ENCODE measurements around the gene STARD9. TPM values are rescaled to one million over a fixed set of nuclear protein-coding genes. Genes with fewer than 3 reads are reported as not detected.

STARD9 gene
- total and polyA plus RNA-seq, 2 of the 4 experiments (the other 2 are of a cell fraction) = 2.0 to 3.2 TPM

DNA sequence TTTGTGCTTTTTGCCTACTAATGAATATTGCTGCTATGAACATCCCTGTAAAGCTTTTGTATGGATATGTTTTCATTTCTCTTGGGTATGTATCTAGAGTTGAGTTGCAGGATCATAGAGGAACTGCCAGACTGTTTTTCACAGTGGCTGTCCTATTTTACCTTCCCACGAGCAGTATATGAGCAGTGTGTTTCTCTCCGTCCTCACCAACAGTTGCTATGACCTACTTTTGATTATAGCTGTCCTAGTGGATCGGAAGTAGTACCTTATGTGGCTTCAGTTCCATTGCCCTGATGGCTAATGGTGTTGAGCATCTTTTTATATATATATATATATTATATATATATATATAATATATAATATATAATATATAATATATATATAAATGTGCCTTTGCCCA, 136.3 kb downstream of the STARD9 start:
- no peak overlapping the region for H3K27ac ChIP-seq (ENCODE audit: insufficient read depth, low read length)
- no CpG with 5 or more reads among the region's 3 CpGs for whole genome bisulfite sequencing, 2 experiments (ENCODE audit: extremely low coverage in 2 of 2, insufficient read length in 1 of 2)
- no peak overlapping the region for H3K56ac ChIP-seq (ENCODE audit: extremely low read depth, insufficient read depth, low read length)
- no peak overlapping the region for H4K8ac ChIP-seq (ENCODE audit: low read depth in 2 of 2, low read length in 2 of 2)
- no peaks in the 10 kb centered on the region for H3K9me3 ChIP-seq (ENCODE audit: control insufficient read depth, insufficient read depth, low read length)
- no peak overlapping the region for H3K14ac ChIP-seq (replicated peaks; ENCODE audit: low read depth, low read length)
- ATAC-seq (ENCODE audit: low read depth) (no peak), DNase-seq (no peak)
- in situ Hi-C loops (cut with MboI; ENCODE audit: low sequenced_read_pairs) (loop anchor here (5.0 kb wide), 1 partner anchor 211 kb away; the partner anchor contains the start of gene TTBK2), dilution Hi-C loops (cut with HindIII; ENCODE audit: low sequenced_read_pairs, unreplicated experiment) (no loop called here), intact Hi-C loops (cut with micrococcal nuclease) (no loop called here)
- H2BK20ac ChIP-seq (ENCODE audit: low read depth, low read length) = no peak overlapping the region
- H3K4ac ChIP-seq (ENCODE audit: low read depth, low read length) = no peak overlapping the region
- CTCF ChIA-PET = no interaction called here
- no peak overlapping the region for H2BK15ac ChIP-seq (ENCODE audit: low read depth, low read length)
- no peak overlapping the region for H3K23ac ChIP-seq (ENCODE audit: low read depth, low read length)
- no peak overlapping the region for H4K91ac ChIP-seq (ENCODE audit: insufficient read depth, low read depth, low read length)
- H3K4me2 ChIP-seq (ENCODE audit: low read depth, low read length) = no peak overlapping the region
- H4K20me1 ChIP-seq (ENCODE audit: insufficient read depth, low read length) = no peaks in the 10 kb centered on the region
- no peak overlapping the region for H3K9ac ChIP-seq (ENCODE audit: low read depth, low read length)
- no peaks in the 10 kb centered on the region; the same call in 1 of the 2 replicates for H3K9me1 ChIP-seq (ENCODE audit: insufficient read depth, low read length)
- no peaks in the 10 kb centered on the region for H3K27me3 ChIP-seq (ENCODE audit: control insufficient read depth, insufficient read depth, low read length)
- peaks cover 0 to 9% of the 10 kb centered on the region in 2 experiments; a peak in 1 of 4 replicates for H3K79me1 ChIP-seq (ENCODE audit: low read depth in 1 of 2, low read length in 2 of 2)
- H3K4me1 ChIP-seq (ENCODE audit: control insufficient read depth, insufficient read depth, low read length) = peaks cover 4% of the 10 kb centered on the region
- TF ChIP-seq RCOR1 (IDR thresholded peaks at IDR 0.05; ENCODE audit: insufficient replicate concordance, low read length) (no peak), MAFK (IDR thresholded peaks at IDR 0.05; ENCODE audit: low read depth, low read length) (no peak), MXI1 (IDR thresholded peaks at IDR 0.05; ENCODE audit: borderline replicate concordance, low read depth, low read length) (no peak), RFX5 (IDR thresholded peaks at IDR 0.05; ENCODE audit: low read depth, low read length) (no peak), CHD1 (IDR thresholded peaks at IDR 0.05; ENCODE audit: low read depth, low read length) (no peak), SMC3 (IDR thresholded peaks at IDR 0.05; ENCODE audit: low read depth, low read length) (no peak), POLR2A (IDR thresholded peaks at IDR 0.05; ENCODE audit: low read depth, low read length) (no peak), RAD21 (IDR thresholded peaks at IDR 0.05; ENCODE audit: low read length) (no peak), CEBPB (IDR thresholded peaks at IDR 0.05; ENCODE audit: low read depth, low read length) (no peak), NFE2L2 (IDR thresholded peaks at IDR 0.05; ENCODE audit: low read depth, low read length) (no peak), BHLHE40 (IDR thresholded peaks at IDR 0.05; ENCODE audit: low read depth, low read length) (no peak), FOS (IDR thresholded peaks at IDR 0.05; ENCODE audit: low read depth, low read length) (no peak), MAZ (IDR thresholded peaks at IDR 0.05; ENCODE audit: borderline replicate concordance, low read depth, low read length) (no peak)
- TF ChIP-seq, protein P1, sequence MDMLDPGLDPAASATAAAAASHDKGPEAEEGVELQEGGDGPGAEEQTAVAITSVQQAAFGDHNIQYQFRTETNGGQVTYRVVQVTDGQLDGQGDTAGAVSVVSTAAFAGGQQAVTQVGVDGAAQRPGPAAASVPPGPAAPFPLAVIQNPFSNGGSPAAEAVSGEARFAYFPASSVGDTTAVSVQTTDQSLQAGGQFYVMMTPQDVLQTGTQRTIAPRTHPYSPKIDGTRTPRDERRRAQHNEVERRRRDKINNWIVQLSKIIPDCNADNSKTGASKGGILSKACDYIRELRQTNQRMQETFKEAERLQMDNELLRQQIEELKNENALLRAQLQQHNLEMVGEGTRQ (IDR thresholded peaks at IDR 0.05; ENCODE audit: low read depth, low read length) = no peak
- TF ChIP-seq, protein P2, sequence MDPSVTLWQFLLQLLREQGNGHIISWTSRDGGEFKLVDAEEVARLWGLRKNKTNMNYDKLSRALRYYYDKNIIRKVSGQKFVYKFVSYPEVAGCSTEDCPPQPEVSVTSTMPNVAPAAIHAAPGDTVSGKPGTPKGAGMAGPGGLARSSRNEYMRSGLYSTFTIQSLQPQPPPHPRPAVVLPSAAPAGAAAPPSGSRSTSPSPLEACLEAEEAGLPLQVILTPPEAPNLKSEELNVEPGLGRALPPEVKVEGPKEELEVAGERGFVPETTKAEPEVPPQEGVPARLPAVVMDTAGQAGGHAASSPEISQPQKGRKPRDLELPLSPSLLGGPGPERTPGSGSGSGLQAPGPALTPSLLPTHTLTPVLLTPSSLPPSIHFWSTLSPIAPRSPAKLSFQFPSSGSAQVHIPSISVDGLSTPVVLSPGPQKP (IDR thresholded peaks at IDR 0.05; ENCODE audit: borderline replicate concordance, low read depth, low read length) = no peak
- TF ChIP-seq, protein P3, sequence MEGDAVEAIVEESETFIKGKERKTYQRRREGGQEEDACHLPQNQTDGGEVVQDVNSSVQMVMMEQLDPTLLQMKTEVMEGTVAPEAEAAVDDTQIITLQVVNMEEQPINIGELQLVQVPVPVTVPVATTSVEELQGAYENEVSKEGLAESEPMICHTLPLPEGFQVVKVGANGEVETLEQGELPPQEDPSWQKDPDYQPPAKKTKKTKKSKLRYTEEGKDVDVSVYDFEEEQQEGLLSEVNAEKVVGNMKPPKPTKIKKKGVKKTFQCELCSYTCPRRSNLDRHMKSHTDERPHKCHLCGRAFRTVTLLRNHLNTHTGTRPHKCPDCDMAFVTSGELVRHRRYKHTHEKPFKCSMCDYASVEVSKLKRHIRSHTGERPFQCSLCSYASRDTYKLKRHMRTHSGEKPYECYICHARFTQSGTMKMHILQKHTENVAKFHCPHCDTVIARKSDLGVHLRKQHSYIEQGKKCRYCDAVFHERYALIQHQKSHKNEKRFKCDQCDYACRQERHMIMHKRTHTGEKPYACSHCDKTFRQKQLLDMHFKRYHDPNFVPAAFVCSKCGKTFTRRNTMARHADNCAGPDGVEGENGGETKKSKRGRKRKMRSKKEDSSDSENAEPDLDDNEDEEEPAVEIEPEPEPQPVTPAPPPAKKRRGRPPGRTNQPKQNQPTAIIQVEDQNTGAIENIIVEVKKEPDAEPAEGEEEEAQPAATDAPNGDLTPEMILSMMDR (conservative IDR thresholded peaks at IDR 0.05; ENCODE audit: low read depth, low read length) = no peak
- no peak overlapping the region for H2BK120ac ChIP-seq (ENCODE audit: low read depth, low read length)
- BruUV-seq (replicated peaks) = no TSS peak
- H4K5ac ChIP-seq (ENCODE audit: low read depth, low read length) = no peak overlapping the region
- H3K36me3 ChIP-seq (ENCODE audit: control insufficient read depth, insufficient read depth, low read length) = no peaks in the 10 kb centered on the region
- H2BK5ac ChIP-seq (ENCODE audit: low read depth, low read length, poor library complexity, severe bottlenecking) = no peak overlapping the region
- no peak overlapping the region for H2AK9ac ChIP-seq (replicated peaks; ENCODE audit: low read depth, low read length, poor library complexity)
- H2AK5ac ChIP-seq (ENCODE audit: low read depth, low read length) = no peak overlapping the region
- POLR2A ChIA-PET (ENCODE audit: unreplicated experiment) = no interaction called here
- no peak overlapping the region for H3K4me3 ChIP-seq (ENCODE audit: insufficient read depth, low read depth, low read length)
- no peak overlapping the region for H3K18ac ChIP-seq (ENCODE audit: low read depth, low read length)
- no peak overlapping the region for H2AFZ ChIP-seq (replicated peaks; ENCODE audit: low read length, poor library complexity)

Data from IMR-90 (cell line).